Mucosa of rectum (tissue), 2 donors: ENCODE results near the gene TTN.
A peak's percentile ranks its signal among the peaks of the same experiment; 100 is the strongest.
"Not testable (repeated sequence)": the region's sequence is repeated elsewhere in the genome, so short reads cannot be mapped to it uniquely, and the experiment has no call there.

Experiments used
- H3K27ac ChIP-seq, 2 donors: one replicate each; pipeline ENCODE4 v1.7.0; 2013; ENCODE audit warnings: inconsistent platforms in 2 of 2, low read depth in 2 of 2, low read length in 2 of 2
- H3K27me3 ChIP-seq, 2 donors: one replicate each; pipeline ENCODE4 v1.7.0; 2013; ENCODE audit warnings: low read length in 2 of 2; ENCODE audit not compliant: control insufficient read depth in 2 of 2, insufficient read depth in 2 of 2
- H3K36me3 ChIP-seq, 2 donors: one replicate each; pipeline ENCODE4 v1.7.0; 2013; ENCODE audit warnings: low read length in 2 of 2; ENCODE audit not compliant: control insufficient read depth in 2 of 2, insufficient read depth in 2 of 2
- H3K4me1 ChIP-seq, 2 donors: one replicate each; pipeline ENCODE4 v1.7.0; 2013; ENCODE audit warnings: low read length in 2 of 2, mild to moderate bottlenecking in 1 of 2; ENCODE audit not compliant: control insufficient read depth in 2 of 2, insufficient read depth in 2 of 2
- H3K4me3 ChIP-seq, 2 donors: one replicate each; pipeline ENCODE4 v1.7.0; 2013; ENCODE audit warnings: low read length in 2 of 2
- H3K9ac ChIP-seq, 2 donors: one replicate each; pipeline ENCODE4 v1.7.0; 2013; ENCODE audit warnings: low read length in 2 of 2, low read depth in 1 of 2, mild to moderate bottlenecking in 1 of 2
- H3K9me3 ChIP-seq, 2 donors: one replicate each; pipeline ENCODE4 v1.7.0; 2013; ENCODE audit warnings: low read length in 2 of 2; ENCODE audit not compliant: control insufficient read depth in 2 of 2
- donor health status: healthy.
- donor health status: Normal muscosa, but diverticular disease.

The TTN gene

GRCh38 chr2:178530131-178530530, 277.1 kb downstream of the TTN start:
- no peaks in the 10 kb centered on the region for H3K27me3 ChIP-seq
- H3K9me3 ChIP-seq = no peaks in the 10 kb centered on the region
- no peak overlapping the region for H3K27ac ChIP-seq
- peaks cover 10 to 14% of the 10 kb centered on the region in 2 donors for H3K36me3 ChIP-seq
- H3K4me1 ChIP-seq = no peaks in the 10 kb centered on the region
- no peak overlapping the region for H3K4me3 ChIP-seq
- no peak overlapping the region for H3K9ac ChIP-seq

- Histone ChIP-seq H3K4me3 (no peak overlapping the region), H3K9ac (no peak overlapping the region), H3K27me3 (no peaks in the 10 kb centered on the region), H3K36me3 (peaks cover 10 to 11% of the 10 kb centered on the region in 2 donors), H3K4me1 (no peaks in the 10 kb centered on the region), H3K9me3 (no peaks in the 10 kb centered on the region), H3K27ac (no peak overlapping the region)
Measured at GRCh38 chr2:178529194-178529593, 278.0 kb downstream of the TTN start.

- Histone ChIP-seq H3K4me3 (no peak overlapping the region), H3K27ac (no peak overlapping the region), H3K36me3 (peaks cover 8 to 11% of the 10 kb centered on the region in 2 donors), H3K27me3 (no peaks in the 10 kb centered on the region), H3K9me3 (no peaks in the 10 kb centered on the region), H3K9ac (no peak overlapping the region), H3K4me1 (peaks cover 0 to 3% of the 10 kb centered on the region in 2 donors)
Measured at GRCh38 chr2:178528647-178529046, 278.6 kb downstream of the TTN start.

- peaks cover 4 to 5% of the 10 kb centered on the region in 2 donors for H3K36me3 ChIP-seq
Measured at GRCh38 chr2:178527592-178527991, 279.6 kb downstream of the TTN start.

GRCh38 chr2:178526256-178526655, 281.0 kb downstream of the TTN start:
- Histone ChIP-seq H3K36me3 (no peaks in the 10 kb centered on the region), H3K4me1 (peaks cover 0 to 4% of the 10 kb centered on the region in 2 donors), H3K9me3 (no peaks in the 10 kb centered on the region), H3K27me3 (no peaks in the 10 kb centered on the region), H3K27ac (no peak overlapping the region), H3K4me3 (no peak overlapping the region), H3K9ac (no peak overlapping the region)

More at GRCh38 chr2:178527592-178527991, 279.6 kb downstream of the TTN start:
- Histone ChIP-seq H3K27me3 (no peaks in the 10 kb centered on the region), H3K4me1 (peaks cover 0 to 4% of the 10 kb centered on the region in 2 donors), H3K9ac (no peak overlapping the region), H3K9me3 (no peaks in the 10 kb centered on the region), H3K4me3 (no peak overlapping the region), H3K27ac (no peak overlapping the region)

GRCh38 chr2:178525460-178525859, 281.8 kb downstream of the TTN start:
- not testable (repeated sequence) for H3K27ac ChIP-seq, H3K36me3 ChIP-seq, H3K27me3 ChIP-seq, H3K9ac ChIP-seq, H3K4me3 ChIP-seq, H3K4me1 ChIP-seq, H3K9me3 ChIP-seq

- H3K9me3 ChIP-seq, H3K4me3 ChIP-seq, H3K27me3 ChIP-seq, H3K4me1 ChIP-seq, H3K36me3 ChIP-seq, H3K9ac ChIP-seq, H3K27ac ChIP-seq: not testable (repeated sequence)
Measured at GRCh38 chr2:178525010-178525409, 282.2 kb downstream of the TTN start.

GRCh38 chr2:178523596-178524134, 283.6 kb downstream of the TTN start:
- peaks cover 0 to 2% of the 10 kb centered on the region in 2 donors for H3K36me3 ChIP-seq
- peak overlapping the region; percentile 77 to 79 for H3K4me3 ChIP-seq
- H3K9me3 ChIP-seq = no peaks in the 10 kb centered on the region
- H3K4me1 ChIP-seq = peaks cover 0 to 4% of the 10 kb centered on the region in 2 donors
- H3K27me3 ChIP-seq = no peaks in the 10 kb centered on the region
- H3K9ac ChIP-seq = peak overlapping the region; percentile 66
- H3K27ac ChIP-seq = peak overlapping the region in 1 of 2 donors; percentile 5

GRCh38 chr2:178522950-178523595, 284.1 kb downstream of the TTN start:
- Histone ChIP-seq H3K4me3 (peak overlapping the region; percentile 77 to 79), H3K9ac (peak overlapping the region; percentile 66), H3K27me3 (no peaks in the 10 kb centered on the region), H3K4me1 (peaks cover 0 to 4% of the 10 kb centered on the region in 2 donors), H3K27ac (peak overlapping the region; percentile 5 to 50), H3K36me3 (peaks cover 0 to 6% of the 10 kb centered on the region in 2 donors), H3K9me3 (no peaks in the 10 kb centered on the region)

- Histone ChIP-seq H3K4me1 (peaks cover 0 to 4% of the 10 kb centered on the region in 2 donors), H3K27me3 (no peaks in the 10 kb centered on the region), H3K9me3 (no peaks in the 10 kb centered on the region), H3K4me3 (no peak overlapping the region), H3K27ac (no peak overlapping the region), H3K9ac (no peak overlapping the region), H3K36me3 (peaks cover 0 to 10% of the 10 kb centered on the region in 2 donors)
Measured at GRCh38 chr2:178521304-178522150, 285.7 kb downstream of the TTN start.
